IPS-18c (cell line): Measurements from ENCODE around the gene HPSE2.

Experiments
- H3K4me3 ChIP-seq: 2 replicates; pipeline ENCODE4 v1.7.0; 2013; ENCODE audit warnings: low read depth, mild to moderate bottlenecking, low read length, moderate library complexity; ENCODE audit not compliant: insufficient read depth
- H3K9me3 ChIP-seq: one replicate; pipeline ENCODE4 v1.6.1; 2013; ENCODE audit warnings: mild to moderate bottlenecking, low read length, moderate library complexity; ENCODE audit not compliant: control insufficient read depth, insufficient read depth

HPSE2 gene

DNA sequence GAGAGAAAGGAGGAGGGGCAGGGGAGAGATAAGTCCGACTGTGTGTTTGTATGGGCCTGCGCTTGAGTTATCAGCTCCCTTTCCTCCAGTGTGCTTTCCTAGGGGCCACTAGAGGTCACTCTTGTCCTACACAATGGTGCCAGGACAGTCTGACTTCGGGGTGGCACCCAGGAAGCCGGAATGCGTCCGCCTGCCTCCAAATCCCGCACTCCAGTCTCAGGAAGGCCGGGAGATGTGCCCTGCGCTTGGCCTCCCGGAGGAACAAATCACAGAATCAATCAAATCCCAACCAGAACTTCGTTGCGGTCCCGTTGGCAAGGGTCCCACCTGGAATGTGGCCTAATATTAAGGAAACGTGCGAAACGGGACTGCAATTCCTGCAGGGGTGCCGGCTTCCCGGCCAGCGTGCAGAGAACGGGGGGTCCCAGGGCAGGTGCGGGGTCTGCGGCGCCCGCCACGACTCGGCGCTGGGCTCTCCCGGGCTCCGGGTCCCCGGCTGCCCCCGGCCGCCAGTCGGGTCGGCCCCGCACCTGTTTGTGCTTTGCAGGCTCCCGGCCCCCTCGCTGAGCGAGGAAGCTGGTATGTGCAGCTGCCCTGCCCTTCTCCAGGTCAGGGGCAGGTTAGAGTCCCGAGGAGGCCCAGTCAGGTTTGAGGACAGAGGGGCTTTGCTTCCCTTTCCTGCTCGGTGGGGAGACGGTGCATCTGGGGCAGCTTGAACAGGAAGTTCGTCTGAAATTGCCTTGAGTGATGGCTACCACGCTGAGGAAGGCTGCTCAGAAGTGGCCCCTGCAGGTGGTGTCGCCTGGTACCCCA is 767.9 kb downstream of the HPSE2 start:
- Histone ChIP-seq H3K4me3 (peak overlapping the region; percentile 39), H3K9me3 (no peaks in the 10 kb centered on the region)

DNA sequence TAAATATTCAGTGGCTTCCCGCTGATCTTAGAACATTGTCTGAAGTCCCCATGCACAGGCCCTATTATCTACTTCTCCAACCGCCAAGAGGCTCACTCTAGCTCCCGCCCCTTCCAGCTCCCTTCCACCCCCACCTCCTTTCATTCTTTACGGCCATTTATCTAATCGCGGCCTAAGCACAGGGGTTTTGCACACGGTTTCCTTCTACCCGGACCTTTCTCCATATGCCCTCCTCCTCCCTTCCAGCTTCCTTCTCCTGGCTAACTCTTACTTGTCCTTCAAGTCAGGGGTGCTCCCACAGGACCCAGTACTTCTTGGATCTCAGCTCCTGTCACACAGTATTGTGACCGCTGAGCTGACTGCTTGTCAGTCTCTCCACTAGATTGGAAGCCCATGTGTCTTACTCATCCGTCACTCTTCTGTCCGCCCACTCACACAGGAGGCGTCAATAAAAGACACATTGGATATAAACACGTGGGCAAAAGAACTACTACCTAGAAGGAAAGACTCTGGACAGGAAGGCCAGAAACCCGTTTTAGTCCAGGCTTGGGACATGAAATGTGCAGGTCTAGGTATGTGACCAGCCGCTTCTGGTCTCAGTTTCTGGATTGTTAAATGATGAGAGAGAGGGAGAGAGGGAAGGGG is 768.7 kb downstream of the HPSE2 start:
- H3K4me3 ChIP-seq: no peak overlapping the region
- no peaks in the 10 kb centered on the region for H3K9me3 ChIP-seq

DNA sequence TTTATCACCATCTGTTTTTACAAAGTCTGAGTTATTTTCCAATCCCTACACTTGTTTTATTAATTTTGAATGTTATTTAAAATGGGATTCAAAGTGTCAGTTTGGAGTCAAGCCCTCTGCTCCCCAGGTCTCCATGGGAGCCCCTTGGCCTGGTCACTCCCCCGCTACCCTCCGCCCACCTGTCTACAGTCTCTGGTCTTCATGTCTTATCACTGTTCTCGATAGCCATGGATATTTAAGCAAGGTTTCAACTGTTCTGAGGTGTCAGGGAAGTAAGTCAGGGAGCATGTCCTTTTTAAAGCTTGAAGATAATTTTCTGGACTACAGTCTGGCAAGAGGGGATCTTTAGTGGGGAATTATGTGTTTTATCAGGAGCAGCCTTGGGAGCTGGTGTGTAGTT is 769.8 kb downstream of the HPSE2 start:
- no peak overlapping the region for H3K4me3 ChIP-seq
- H3K9me3 ChIP-seq: no peaks in the 10 kb centered on the region

DNA sequence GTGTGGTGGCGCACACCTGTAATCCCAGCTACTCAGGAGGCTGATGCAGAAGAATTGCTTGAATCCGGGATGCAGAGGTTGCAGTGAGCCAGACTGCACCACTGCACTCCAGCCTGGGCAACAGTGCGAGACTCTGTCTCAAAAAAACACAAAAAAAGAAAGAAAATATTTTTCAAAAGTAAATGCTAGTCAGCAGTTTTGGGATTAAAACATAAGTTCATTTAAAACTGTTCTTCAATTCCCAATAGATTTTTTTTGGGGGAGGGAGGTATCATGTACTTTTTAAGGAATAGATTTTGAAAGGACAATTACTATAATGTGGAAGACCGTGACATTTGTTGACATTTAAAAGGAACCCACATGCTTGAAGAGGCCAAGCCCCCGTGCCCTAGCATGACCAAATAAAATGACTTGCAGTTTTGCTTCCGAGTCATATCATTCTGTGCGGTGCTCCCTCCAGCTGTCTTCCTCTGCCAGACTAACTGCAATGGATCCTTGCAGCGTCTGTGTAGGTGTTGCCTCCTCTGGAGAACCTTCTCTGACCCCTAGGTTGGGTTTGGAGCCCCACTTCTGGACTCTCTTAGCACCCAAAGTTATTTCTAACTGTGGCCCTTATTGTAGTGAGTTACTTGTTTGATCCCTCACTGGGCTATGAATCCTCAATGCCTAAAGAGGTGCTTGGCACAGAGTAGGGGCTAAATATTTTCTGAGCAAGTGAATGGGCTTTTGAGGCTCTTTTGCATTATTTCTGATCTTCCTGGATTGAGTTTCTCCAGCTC is 771.5 kb downstream of the HPSE2 start:
- Histone ChIP-seq H3K4me3 (no peak overlapping the region), H3K9me3 (no peaks in the 10 kb centered on the region)

DNA sequence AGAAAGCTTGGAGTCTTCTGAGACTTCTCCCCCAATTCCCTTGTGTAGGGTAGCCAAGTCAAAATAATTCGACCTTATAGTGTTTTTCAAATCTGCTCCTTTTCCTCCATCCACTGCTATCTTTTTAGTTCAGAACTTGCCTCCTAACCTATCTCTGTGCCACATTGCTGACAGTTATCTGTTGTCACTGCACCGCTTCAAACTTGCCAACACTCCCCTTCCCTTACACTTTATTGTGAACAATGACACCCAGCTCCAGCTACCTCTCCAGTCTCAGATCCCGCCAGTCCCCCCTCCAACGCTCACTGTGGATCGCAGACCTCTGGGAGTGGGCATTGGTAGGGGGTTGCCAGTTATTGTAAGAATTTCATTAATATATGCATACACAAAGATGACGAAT is 772.6 kb downstream of the HPSE2 start:
- Histone ChIP-seq H3K4me3 (no peak overlapping the region), H3K9me3 (no peaks in the 10 kb centered on the region)

DNA sequence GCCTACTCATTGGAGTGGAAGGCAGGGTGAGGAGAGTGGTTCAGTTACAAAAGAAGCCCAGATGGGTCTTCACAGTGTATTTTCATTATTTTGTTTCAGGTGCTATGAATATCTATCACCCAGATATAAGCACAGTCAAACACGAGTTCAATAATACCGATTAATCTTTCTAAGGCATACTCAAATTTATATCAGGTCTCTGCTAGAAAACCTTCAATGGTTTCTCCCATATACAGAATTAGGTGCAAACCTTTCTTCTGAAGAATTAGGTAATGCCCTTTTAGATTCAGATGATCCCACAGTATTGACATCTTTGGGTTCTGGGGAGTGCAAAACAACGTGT is 774.2 kb downstream of the HPSE2 start:
- H3K4me3 ChIP-seq: no peak overlapping the region
- H3K9me3 ChIP-seq: no peaks in the 10 kb centered on the region

DNA sequence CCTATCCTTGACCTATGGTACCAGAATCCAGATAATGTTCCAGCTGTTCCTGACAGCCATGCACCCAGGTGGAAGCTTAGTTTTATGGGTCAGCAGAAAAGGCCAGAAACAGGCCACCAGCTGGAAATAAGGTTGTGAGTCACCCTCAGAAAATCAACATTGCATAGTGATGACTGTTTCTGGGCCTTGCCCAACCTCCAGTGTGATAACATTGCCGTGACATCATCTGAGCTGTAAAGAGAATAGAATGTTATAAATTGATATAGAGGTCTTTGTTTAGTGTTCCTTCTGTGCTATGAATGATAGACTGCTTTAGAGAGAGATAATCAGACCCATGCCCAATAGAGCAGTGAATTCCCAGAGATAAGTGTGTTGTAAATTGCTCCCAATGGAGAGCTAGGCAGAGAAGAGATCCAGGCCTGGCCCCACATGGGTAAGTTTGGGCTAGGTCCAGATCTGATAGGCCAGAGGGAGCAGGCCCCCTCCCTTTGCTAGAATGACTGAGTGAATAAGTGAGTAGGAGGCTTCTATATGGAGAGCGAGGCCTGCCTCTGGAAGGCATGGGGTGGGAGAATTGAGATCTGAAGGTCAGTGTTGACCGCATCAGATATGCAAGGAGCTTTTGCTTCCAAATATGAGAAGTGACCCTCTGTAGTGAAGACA is 774.7 kb downstream of the HPSE2 start:
- H3K9me3 ChIP-seq: no peaks in the 10 kb centered on the region
- H3K4me3 ChIP-seq: no peak overlapping the region

DNA sequence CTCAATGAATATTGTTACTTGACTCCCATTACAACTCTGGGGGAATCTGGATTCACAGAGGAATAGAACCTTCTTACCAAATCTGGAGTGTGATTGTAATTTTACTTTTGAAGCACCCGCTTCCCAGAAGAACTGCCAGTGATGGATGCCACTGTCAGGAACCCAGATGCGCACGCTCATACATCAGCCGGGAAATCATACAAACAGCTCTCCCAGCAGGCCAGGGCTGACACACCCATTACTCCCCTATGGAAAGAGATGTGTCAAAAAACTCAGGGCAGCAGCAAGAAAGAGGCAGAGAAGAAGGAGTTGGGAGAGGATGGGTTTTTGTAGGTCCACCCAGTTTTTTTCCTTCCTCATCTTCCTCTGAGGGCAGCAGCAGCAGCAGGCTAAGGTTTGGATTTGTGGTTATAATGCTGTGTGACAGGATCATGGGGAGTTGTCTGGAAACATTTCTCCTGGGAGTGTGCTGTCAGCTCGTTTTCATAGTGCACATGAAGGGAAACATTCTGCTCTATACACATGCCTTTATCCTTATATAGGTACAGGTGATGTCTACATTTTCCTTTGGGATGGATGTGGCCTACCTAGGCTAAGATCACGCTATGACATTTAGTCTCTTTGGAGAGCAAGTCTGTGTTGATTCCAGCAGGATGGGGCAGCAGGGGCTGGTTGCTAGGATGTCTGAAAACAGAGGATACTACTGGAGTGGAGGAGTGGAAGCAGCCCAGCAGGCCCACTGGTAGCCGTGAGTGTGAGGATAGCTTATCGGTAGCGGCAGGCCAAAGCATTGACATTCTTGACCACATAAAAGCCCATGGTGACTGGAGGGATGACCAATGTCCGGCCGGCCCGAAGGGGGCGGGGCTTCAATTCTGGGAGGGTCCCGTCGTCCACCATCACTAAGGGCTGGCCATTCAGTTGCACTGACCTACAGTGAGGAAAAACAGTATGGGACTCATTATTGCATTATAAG is 776.6 kb downstream of the HPSE2 start:
- Histone ChIP-seq H3K9me3 (no peaks in the 10 kb centered on the region), H3K4me3 (no peak overlapping the region)

DNA sequence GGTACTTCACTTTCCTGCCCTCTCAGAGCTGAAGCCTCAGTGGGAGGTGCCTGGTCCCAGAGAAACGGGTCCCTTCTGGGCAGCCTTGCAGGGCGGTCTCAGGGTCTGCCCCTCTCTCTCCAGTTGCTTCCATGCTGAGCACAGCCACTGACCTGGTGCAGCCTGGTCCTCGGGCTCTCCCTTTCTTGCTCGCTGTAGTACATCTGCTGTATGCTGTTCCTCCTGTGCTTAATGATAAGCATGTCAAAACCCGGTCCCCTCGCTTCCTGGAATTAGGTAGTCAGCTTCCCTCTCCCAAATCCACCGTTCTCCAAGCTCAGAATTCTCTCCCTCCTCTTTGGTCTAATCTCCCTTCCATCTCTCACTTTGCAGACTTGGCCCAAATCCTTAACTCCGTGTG is 777.9 kb downstream of the HPSE2 start:
- Histone ChIP-seq H3K4me3 (no peak overlapping the region), H3K9me3 (no peaks in the 10 kb centered on the region)

DNA sequence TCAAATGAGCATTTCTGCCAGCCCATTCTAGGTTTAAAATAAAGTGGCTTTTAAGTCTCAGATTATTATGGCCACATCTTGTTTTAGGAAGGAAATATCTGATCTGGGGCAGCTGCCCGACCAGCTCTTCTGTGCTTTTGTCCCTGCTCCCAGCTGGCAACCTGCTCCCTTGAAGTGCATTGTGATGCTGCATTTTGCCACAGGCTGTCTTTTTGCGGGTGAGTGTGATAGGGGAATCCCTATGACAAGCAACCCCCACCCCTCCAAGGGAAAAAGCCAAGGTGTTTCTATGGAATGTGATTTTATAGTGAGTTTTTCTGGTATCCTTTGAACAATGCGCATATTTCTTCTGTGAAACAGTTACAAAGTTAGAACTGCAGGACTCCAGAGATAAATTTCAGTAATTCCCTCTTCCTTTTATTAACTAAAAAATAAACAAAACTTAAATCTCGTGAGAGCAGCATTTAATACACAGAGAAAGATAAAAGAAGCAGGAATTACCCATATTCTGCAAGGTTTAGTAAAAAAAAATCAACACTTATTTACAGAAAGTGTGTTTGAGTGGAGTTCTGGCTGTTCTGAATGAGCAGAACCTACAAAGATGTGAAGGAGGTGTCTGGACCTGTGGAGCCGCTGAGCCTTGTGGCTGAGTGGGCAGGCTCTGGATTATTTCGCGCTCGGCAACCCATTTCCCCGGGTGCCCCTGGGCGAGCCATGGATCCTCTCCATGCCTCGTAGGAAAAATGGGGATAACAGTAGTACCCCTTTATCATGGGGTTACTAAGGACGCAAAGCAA is 778.8 kb downstream of the HPSE2 start:
- Histone ChIP-seq H3K4me3 (no peak overlapping the region), H3K9me3 (no peaks in the 10 kb centered on the region)

DNA sequence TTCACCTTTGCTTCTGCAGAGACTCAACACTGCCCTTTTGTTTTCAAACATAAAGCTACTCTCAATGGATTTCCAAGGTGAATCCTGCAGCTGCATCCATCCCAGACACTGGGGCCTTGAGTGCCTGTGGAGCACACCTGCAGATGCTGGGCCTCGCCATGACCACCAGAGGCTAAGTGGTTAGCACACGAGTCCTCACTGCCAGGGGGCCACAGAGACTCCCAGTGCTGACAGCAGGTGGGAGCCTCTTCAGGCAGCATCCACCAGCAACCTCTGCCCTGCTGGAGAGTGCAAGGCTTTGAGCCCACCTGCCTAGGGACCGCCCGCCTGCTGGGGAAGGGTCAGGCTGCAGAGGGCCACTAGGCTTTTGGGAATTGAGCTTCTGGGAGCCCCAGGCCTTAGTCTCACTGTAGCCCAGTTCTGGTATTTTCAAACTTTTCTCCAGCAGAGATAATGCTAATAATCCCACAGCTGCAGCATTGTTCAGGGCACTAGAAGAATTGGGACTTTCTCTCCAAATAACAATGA is 779.5 kb downstream of the HPSE2 start:
- Histone ChIP-seq H3K4me3 (no peak overlapping the region), H3K9me3 (no peaks in the 10 kb centered on the region)

DNA sequence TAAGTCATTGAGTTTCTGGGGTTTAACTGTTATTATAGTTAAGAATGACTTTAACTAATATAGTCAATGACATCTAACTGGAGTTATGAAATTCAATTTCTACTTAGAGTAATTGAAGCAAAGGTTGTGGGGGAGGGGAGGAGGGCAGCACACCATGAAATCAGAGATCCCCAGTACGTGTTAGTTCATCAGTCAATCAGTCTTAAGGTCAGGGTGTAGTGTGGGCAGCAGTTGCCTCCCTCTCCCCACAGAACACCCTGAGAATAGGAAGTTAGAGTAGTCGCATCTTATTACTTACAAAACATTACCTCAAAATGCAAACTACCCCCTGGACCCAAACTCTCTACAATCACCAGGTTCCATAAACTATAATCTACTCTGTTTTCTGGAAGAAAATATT is 781.9 kb downstream of the HPSE2 start:
- H3K4me3 ChIP-seq: no peak overlapping the region
- H3K9me3 ChIP-seq: no peaks in the 10 kb centered on the region

DNA sequence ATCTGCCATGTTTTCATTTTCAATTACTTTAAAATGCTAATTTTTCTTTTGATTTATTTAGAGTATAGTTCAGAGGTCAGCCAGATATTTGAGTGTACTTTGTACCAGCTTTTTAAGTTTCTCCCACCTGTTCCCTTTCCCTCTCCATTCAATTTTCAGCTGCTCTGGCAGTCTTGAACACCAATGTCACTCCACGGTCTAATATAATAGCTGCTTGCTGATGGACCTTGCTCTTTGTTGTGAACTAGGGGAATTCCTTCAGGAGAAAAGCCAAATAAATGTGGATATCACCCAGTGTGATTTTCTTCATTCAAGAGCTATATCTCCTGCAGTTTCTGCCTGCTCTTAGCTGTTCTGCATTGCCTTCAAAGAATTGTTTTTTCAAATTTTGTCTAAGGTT is 785.0 kb downstream of the HPSE2 start:
- Histone ChIP-seq H3K9me3 (no peaks in the 10 kb centered on the region), H3K4me3 (no peak overlapping the region)

DNA sequence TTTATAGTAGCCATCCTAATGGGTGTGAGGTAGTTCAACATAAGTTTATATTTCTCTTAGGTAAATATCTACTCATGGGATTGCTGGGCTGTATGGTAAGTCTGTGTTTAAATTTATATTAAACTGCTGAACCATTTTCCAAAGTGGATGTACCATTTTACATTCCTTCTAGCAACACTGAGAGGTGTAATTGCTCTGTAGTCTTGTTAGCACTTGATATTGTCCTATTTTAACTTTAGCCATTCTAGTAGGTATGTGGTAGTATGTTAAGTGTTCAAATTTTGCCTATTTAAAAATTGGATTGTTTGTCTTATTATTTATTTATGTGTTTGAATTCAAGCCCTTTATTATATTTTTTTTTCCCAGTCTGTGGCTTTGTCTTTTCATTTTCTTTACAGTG is 786.4 kb downstream of the HPSE2 start:
- no peak overlapping the region for H3K4me3 ChIP-seq
- no peaks in the 10 kb centered on the region for H3K9me3 ChIP-seq

DNA sequence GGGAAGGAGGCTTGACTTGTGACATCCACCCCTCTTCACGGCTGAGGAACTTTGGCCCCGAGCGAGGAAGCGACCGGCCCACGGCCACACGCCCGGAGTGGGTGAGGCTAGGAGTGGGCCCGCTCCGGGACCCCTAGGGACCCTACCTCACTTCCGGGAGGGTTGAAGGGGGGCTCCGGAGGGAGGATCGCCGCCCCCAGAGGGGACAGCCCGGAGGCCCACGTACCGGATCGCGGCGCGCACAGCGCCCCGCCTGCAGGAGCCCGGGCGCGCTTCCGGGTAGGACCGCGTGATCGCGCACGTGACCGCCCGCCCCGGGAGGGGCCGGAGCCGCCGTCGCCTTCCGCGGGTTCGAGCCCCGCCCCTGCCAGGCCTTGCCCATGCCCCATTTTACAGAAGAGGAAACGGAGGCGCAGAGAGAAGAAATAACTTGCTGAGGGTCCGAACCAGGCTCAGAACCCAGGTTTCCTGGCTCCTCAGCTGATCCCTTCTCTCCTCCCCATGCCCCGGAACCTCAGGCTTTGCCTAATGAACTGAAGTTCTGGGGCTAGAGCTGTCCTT is 788.9 kb downstream of the HPSE2 start, which contains the start of gene HPS1:
HPS1 (minus strand) TSS at position 275 of the 561 bp plus-strand sequence. CDS start 3,695 bp downstream, outside the sequence.
- Histone ChIP-seq H3K9me3 (no peaks in the 10 kb centered on the region), H3K4me3 (peak within 1 kb of the TSS; percentile 94)
